IPS DF 4.7 (cell line): ENCODE data around the gene NTMT1.

Experiments used
- DNase-seq: peaks from one replicate; pipeline ENCODE4 v3.0.0-alpha.2; 2013; ENCODE audit warnings: low spot score; ENCODE audit errors: extremely low read depth

The NTMT1 gene

DNA sequence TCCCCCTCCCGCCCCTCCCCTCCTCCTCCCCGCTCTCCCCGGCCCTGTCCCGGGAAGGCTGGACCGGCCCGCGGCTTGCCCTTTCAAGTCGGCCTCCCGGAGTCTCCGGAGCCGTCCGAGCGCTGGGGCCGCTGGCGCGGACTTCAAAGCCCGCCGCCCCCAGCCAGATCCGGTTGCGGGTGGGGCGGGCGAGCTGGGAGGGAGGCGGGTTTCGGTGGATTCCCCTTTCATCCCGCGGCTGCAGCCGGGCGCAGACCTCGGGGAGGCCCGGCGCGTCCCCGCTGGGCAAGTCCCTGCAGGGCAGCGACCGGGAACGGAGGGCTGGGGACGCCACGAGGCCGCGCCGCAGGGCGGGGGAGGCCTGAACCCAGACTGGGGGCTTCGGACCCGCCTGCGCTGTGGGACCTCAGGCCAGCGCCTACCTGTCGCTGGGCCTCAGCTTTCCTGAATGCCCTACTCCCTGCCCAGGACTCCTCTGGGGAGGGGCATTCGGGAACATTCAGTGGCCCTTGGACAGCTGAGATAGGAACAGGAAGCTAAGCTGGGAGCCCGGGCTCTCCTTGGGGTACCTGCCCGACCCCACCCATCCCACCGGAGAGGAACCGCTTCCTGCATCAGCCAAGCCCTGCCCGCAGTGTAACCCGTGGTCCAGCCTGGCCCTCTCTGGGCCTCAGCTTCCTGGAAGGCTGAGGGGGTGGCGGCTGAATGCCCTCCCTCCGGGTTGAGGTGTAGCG is 28.4 kb upstream of the NTMT1 start:
- no peak for DNase-seq

DNA sequence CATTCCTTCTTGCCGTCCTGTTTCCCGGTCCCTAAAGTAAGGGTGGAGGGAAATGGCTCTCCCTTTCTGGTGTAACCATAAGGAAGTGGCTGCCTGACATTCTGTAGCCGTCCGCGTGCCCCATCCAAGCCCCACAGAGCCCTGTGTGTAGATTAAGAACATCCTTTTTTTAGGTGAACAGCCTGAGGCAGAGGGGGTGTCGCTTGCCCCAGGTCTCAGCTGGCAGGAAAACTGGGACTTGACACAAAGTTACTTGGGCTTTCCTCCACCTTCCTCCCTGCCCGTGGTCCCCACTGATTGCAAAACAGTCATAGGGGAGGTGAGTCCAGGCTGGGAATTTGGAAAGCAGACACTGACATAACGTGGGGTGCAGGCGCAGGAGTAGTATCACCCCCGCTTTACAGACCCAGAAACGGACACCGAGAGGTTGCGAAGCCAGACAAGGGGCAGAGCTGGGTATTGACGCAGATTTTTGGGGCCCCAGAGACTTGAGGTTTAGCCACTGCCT is 27.8 kb upstream of the NTMT1 start:
- DNase-seq = no peak

DNA sequence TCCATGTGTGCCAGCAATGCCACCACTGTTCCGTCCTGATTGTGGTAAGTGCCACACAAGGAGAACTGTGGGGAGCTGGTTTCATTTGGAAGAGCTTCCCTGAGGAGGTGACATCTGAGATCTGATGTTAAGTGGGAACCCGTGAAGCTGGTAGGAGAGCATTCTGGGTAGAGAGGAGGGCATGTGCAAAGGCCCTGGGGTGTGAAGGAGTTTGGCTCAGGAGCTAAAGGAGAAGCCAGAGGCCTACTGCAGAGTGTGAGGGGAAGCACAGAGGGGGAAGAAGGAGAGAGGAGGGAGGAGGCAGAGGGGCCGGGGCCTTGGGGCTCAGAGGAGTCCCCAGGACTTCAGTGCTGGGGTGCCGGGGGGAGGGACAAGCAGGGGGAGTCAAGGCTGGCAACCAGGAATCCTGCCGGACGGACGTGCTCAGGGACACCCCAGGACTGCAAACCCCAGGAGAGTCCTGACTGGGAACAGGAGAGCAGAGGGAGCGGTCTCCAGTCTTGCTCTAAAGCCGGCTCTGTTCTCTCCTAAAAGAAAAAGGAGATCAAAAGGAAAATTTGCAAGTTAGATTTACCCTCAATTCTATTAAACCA is 24.8 kb upstream of the NTMT1 start:
- no peak for DNase-seq

DNA sequence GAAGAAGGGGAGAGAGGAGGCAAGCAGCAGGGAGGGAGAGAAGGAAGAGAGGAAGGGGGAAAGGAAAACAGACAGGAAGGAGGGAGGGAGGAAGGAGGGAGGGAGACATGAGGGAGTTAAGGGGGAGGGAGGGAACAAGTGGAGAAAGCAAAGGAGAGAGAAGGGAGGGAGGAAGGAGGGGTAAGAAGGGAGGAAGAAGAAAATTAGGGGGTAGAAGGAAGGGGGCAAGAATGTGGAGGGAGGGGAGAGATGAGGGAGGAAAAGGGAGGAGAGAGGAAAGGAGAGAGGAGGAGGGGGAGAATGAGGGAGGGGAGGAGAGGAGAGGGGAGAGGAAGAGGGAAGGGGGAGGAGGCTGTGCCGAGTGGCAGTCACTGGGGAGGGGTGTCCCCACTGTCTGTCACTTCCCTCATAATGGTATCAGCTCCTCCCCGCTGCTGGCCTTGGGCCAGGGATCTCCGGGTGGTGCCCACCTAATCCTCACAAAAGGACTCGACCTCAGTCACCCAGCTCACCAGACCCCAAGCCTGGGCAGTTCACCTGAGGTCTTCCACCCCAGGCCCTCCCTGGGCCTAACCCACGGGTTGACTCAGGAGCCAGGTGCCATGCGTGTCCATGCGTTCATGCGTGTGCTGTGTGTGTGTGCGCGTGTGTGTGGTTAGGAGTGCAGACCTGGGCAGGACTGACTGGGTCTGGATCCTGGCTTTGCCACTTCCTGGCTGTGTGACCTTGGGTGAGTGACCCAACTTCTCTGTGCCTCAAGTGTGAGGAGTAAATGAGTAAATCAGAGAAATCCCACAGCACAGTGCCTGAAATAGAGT is 23.2 kb upstream of the NTMT1 start:
- no peak for DNase-seq

DNA sequence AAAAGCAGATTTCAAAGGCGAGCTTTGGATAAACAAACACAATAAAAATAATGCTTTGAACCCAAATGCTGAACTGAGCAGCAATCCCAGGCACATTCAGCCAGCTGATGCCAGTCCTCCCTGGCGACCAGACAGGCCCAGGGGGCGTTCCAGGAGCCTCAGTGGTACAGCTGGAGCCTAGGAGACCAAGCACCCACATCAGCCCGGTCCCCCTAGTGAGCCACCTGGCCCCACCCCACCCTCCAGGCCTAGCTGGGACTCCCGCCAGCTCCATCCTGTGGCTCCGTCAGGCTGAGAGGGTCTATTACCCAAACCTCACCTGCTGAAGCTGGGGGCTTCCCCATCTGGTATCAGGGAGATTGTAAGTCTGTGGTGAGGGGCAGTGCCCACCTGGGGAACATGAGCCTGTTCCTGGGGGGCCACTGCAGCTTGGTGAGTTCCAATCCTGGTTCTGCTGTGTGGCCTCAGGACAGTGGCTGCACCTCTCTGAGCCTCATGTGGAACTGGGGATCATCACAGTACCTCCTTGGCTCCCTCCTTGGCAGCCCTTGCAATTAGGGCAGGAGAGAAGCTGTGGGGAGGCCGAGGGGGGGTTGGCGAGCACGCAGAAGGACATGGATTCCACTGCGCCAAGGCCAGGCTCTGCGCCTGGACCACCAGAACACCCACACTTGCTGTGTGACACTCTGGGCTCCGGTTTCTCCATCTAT is 21.8 kb upstream of the NTMT1 start:
- no peak for DNase-seq

DNA sequence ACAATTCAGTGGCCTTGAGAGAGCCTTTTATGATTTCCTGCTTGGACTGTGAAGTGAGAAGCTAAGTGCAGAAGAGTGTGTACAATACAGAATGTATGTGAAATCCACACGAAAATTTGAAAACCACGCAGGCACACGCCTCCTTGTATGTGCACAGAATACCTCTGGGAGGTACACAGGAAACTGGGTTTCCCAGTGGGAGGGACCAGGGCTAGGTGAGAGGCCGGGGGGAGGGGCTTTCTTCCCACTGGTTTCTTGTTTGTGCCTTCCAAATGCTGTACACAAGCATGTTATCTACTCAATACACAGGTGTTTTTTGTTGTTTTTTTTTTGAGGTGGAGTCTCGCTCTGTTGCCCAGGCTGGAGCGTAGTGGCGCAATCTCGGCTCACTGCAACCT is 21.2 kb upstream of the NTMT1 start:
- DNase-seq = no peak

DNA sequence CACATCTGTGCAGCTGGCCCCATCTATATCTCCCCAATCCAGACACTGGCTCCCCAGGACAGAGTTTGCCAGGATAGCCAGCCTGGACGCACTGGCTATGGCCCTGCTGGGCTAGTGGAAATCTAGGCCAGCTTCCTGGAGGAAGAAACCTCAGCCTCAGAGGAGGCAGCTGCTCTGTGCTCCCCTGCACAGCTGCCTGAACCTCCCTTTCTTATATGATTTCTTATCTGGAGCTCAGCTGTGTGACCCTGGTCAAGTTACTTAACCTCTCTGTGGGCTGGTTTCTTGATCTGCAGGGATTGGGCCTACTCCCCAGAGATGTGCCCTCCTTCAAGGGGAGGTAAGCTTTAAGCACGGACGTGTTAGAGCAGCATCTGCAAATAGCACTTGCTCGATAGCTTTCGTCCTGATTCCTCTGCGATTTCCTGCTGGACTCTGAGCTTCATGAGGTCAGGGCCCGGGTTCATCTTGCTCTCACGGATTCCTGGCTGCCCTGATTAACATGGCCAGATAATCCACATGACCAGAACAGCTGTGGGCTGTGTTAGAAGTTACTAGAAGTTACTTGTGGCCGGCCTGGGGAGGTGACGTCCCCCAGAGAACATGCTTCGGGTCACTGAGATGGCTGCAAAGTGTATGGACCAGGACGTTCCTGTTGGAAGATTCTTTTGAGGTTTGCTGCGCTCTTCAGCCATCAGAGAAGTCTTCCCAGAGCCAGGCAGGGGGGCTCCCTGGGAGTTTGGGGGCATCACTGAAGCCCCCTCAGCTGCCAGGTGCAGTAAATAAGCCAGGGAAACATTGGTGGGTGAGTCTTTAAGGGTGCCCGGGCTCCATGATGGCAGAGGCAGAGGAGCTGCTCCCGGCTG is 19.6 kb upstream of the NTMT1 start:
- no peak for DNase-seq

DNA sequence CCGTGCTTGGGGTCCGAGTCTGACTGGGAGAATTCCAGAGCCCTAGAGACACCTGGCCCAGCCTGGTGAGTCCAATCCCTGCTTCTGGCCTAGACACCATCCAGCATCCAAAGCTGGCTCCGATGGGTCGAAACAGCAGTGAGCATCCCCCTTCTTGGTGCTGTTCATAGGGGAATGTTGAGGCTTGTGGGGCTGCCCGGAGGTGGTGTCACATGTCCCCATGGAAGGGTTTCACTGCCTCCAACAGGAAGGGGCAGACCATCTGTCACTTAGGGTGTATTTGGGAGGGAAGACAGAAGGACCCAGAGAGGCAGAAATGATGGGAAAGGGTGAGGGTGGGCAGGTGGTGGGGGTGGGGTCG is 19.0 kb upstream of the NTMT1 start:
- DNase-seq = no peak

DNA sequence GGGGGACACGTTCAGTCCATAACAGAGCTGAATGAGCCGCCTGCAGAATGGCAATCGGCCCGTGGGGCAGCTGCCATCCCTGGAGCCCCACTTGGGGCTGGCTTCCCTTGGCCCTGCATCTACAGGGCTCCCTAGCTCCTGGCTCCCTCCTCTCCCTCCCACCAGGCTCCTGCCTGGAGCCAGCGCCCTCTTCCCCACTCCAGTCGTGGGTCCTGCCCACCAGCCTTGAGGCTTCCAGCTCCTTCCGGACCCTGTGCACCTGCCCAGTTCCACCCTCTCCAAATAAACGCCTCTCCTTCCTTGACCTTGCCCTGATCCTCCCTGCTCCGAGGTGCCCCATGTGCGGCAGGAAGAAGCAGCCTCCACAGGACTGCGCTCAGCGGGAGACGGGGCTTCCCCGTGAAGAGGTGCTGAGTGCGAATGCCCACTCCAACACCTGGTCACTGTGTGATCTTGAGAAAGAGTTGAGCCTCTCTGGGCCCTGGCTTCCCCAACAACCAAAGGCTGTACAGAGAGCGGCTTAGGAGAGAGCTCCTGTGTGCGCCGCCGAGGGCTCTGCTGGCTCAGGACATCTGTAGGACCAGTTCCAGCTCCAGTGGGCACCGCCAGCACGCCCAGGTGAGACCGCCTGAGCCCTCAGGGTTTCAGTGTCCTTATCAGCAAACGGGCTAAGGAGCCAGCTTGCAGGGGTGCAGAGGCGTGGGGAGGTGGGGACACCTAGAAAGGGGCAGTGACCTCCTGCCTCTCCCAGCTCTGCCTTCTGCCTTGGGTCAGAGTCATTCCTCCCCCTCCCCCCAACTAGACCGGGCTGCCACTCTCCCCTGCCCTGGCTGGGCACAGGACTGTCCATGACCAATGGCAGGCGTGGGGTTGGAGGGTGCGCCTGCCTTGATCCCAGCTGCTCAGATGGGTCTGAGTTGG is 17.1 kb upstream of the NTMT1 start:
- no peak for DNase-seq

DNA sequence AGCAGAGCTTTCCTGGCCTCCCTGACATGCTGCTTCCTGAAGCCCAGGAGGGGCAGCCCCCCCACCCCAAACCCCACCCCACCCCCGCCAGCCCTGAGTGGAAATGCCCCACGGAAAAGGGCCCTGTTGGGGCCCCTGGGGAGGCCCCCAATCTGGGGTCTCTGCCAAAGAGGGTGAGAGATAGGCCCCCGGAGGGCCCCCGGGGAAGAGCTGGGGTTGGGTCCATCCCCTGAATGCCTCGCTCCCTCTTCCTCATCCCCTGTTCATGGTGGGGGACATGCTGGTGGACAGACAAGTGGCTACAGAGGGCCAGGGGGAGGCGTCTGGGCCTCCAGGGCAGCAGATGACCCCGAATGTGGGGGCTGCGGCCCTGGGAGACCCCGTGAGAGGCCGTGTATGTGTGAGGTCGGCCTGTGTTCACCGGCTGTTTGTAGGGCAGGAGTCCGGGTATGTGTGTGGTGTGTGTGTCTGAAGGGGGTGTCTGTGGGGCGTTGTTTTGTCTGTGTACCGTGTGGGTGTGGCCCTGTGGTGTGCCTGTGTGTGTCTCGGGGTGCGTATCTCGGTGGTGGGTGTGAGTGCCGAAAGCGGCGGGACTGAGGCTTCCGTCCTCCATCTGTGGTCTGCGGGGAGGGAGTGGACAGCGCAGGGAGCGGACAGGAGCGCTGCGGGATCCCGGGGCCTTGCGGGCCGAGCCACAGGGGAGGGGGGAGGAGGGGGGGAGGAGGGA is 16.3 kb upstream of the NTMT1 start:
- DNase-seq = no peak

DNA sequence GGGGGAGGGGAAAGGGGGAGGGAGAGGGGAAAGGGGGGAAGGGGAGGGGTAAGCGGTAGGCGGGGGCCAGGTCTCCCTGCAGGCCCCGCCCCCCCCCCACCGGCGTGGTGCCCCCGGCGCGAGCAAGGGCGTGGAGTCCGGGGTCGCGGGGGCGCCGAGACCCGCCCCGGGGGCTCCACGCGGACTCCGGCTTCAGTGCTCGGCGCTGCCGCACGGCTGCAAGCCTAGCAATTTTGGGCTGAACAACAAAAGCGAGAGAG is 15.8 kb upstream of the NTMT1 start:
- no peak for DNase-seq

DNA sequence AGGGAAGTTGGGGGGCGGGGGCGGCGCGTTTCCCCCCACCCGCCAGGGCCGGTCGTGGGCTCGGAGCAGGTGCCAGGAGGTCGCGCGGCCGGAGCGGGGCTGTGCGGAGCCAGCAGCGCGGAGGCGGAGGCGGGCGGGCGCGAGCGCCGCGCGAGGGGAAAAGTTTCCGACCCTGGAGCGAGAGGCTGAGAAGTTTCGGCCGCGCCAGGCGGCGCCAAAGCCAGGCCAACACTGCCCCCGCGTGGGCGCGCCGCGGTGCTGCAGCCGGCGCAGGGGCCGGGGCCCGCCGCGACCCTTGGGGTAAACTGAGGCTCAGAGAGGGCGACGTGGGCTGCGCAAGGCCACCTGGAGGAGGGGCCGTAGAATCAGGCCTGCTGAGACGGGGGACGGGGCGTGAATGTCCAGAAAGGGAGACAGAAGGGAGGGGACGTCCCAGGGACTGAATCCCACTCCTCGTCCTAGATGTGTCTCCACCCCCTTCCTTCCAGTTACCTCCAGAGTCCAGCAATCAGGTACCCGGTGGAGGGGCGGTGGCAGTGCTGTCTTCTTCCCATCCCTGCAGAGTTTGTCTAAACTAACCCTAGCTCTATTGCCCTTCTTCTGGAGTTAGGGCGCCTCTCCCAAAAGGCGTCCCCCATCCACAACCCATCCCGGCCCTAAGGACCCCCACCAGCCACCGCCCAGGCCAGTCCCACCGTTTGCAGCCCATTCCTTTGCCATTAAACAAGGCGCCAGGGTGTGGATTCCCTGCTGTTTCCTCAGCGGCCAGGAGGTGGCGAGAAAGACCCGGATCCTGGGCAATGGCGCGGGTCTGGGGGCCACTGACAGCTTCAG is 15.3 kb upstream of the NTMT1 start:
- no peak for DNase-seq

DNA sequence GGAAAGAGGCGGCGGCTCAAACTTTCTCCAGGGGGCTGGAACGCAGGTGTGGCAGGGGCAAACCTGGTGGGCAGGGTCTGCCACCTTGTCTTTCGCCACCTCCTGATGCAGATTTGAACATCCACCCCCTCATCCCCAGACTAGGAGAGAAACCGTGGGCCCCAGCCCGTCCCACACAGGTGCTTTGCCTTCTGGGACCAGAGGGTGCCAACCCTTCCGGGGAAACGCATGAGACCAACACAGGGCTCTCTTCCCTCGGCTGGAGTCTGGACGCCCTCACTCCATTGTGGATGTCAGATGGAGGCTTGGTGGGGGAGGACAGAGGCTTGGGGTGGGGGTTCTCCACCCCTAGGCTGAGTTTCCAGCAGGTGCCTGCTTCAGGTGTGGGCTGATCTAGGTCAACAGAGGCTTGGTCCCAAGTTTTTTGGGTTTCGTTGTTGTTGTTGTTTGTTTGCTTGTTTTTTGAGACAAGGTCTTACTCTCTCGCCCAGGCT is 14.6 kb upstream of the NTMT1 start:
- no peak for DNase-seq

DNA sequence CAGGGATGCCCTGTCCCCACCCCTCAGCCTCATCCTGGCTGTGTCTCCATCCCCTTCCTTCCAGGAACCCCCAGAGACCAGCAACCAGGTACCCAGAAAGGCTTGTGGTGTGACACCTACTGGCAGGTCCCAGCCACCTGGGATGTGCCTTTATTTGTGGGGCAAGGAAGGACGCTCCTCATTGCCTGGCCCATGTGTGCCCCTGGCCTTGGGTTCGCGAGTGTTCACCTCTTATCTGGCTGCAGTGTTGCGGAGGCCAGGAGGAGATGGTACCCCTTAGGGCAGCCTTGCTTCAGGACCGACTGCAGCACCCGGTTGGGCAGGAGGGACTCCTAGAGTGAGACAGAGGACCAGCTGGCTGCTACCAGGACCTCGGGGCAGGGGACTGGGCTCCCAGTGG is 13.8 kb upstream of the NTMT1 start:
- DNase-seq = no peak

DNA sequence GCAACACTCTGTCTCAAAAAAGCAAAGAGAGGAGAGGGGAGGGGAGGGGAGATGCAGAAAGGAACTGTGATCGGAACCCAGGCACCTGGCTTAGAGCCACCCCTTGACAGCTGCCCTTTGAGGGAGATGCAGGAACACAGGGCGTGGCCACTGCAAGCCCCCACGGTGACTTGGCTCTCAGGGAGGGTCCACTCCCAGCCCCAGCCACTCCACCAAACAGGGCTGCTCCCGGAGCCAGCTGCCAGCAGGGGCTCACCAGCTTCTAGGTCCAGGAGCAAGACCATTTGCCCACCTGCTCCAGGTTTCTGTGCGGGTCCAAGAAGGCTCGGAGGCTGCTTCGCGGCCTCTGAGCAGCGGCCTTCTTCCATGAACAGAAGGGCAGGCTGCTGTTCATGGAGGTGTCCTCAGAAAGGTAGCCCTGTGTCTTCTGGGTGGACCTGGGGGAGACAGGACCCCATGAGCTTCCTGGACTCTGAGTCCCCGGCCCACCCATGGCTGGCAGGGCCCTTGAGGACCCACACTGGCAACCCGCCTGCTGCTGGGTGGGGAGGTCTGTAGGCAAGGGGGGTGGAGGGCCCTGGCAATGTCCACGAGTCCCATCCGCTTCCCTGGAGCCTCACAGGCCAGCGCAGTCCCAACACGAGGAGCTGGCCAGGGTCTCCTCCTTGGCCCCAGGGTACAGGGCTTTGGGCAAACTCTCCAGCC is 13.0 kb upstream of the NTMT1 start:
- DNase-seq = no peak

DNA sequence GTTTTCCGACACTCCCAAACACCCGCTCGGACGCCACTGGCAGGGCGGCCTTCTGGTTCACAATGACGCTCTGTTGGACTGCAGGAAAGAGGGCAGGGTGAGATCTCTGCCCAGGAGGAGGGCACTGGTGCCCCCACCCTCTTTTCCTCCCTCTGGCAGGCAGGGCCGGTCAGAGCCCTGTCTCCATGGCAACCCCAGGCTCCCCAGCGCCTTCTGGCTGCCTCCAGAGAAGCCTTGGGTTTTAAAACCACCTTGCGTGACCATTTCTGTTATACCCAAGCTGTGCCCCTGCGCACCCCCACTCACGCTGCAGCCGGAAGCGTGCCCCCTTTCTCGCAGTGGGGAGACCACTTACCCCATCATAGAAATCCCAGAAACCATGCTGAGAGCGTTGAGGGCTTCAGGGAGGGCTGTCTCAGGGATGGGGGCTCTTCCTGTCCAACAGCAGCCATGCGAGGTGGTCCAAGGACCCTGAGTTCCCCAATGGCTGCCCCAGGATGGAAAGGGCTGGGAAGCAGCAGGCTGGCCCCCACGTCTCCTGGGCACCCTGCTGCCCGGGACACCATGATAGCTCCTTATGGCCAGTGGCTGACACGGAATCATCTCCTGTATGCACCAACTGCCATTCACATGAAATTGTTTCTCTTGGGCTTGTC is 12.3 kb upstream of the NTMT1 start:
- no peak for DNase-seq

DNA sequence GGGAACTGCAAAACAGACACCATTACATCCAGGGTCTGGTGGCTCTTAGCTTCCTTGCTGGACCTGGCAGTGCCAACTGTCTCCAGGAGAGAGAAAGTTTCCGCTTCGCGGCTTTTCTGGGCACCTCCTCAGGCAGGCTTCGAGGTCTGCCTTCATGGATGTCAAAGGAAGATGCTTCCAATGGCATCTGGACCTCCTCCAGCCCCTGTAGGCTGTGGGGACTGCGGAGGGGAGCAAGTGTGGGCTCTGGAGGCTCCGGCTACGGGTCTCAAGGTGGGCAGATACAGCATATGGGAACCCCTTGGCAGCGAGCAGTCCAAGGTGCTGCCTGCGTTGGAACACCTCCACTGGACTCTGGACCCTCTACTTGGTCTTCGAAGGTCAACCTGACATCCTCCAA is 11.0 kb upstream of the NTMT1 start:
- no peak for DNase-seq
